ENCODE measurements around the gene SPDYE17.
"Not testable (repeated sequence)": the region's sequence is repeated elsewhere in the genome, so short reads cannot be mapped to it uniquely, and the experiment has no call there.

SPDYE17 gene, protein sequence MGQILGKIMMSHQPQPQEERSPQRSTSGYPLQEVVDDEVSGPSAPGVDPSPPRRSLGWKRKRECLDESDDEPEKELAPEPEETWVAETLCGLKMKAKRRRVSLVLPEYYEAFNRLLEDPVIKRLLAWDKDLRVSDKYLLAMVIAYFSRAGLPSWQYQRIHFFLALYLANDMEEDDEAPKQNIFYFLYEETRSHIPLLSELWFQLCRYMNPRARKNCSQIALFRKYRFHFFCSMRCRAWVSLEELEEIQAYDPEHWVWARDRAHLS
- 0 reads per million in 4 donors for total RNA-seq

DNA sequence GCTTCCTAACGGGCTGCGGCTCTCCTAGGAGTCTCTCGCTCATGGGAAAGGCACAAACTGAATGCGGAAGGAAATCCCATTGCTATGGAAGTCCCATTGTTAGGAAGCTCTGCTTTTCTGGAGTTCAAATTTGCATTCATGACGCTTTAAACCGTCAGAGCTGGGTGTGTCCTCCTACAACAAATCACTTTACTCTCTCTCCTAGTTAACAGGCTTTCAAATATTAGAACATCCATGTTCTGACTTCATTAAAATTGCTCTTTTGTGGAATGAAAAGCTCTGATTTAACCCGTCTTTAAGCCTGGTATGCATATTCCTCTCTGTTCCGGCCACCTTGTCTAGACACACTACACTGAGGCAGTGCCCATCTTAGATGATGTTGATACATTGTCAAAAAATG lies at the start of gene SPDYE17:
Gene SPDYE17, minus strand, starts transcription at position 101 of the 400 bp plus-strand sequence. CDS start 1,791 bp downstream, outside the sequence.
- not testable (repeated sequence) for DNase-seq

DNA sequence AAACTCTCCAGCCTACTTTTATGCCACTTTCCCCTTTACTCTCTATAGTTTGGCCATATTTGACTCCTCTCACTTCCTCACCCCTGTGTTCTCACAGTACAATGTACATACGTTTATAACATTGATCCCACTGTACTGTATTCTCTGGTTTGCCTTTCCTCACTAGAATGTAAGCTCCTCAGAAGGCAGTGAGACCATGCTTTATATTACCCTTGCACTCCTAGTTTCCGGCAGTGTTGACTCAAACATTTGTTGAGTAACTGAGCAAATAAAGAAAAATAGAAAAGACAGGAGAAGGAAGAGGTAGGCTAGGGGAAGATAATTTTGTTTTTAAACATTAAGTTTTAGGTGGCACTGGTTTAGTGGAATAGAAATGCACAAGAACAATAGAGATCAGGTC lies 48.1 kb upstream of the SPDYE17 start:
- DNase-seq, result not testable (repeated sequence)

DNA sequence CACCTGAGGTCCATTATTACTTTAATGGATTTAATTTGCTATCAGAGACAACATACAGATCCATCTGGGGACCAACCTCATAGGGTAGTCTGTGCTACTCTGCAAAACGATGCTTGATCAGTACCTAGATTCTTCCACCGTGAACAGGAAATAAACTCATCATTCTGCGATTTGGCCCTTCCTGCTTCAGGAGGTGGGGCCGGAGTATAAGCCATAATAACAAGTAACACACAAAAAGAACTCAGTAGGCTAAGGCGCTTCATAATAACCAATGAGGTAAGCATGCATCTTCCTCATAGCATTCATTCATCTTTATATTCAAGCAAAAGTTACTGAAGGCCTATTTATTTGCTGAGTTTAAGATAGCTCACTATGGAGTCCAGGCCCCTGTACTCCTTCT lies 47.5 kb upstream of the SPDYE17 start:
- not testable (repeated sequence) for DNase-seq

DNA sequence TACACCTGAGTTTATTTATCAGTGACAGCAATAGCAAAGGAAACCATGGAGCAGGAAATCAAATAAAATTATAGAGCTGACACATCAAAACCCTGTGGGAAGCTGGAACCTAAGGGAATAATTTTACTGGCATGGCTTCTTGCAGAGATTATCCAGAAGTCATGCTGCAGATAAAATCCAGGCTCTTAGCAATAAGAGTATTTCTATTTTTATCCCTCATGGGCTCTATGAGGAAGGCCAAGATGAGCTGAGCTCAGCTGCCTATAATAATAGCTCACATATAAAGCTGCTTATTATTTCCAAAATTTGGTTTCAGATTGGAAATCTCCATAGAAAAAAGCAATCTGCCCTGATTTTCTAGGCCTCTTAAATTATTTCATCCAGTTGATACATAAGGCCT lies 47.0 kb upstream of the SPDYE17 start:
- not testable (repeated sequence) for DNase-seq

DNA sequence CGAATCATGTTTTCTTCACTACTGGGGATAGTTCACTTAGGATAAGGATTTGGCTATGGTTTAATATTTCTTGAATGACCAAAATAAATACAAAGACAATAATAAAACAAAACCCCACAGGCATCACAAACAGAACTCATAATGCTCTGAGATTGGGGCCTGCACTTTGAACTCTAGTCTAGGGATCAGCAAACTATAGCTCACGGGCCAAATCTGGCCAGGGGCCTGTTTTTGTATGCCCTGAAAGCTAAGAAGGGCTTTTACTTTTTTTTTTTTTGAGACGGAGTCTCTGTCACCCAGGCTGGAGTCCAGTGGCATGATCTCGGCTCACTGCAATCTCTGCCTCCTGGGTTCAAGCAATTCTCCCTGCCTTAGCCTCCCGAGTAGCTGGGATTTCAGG lies 44.9 kb upstream of the SPDYE17 start:
- not testable (repeated sequence) for DNase-seq

DNA sequence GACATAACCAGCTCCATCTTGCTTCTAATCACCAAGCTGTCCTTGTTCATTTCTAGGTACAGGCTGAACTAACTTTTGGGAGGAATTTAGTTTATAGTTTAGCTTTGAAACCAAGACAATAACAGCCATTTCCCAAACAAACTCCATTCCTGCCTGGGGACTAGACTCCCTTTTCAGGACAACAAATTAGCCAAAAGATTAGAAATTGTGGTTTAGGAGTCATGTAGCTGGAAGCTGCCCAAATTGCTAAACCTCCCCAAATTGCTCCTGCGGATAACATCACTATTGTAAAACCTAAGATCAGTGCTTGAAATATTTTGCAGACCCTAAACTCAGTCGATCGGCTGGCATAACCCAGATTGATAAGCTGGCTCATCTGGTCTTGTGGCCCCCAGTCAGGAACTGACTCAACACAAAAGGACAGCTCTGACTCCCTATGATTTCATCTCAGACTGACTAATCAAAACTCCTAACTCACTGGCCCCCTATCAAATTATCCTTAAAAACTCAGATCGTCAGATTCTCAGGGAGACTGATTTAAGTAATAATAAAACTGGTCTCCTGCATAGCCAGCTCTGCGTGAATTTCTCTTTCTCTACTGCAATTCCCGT lies 42.7 kb upstream of the SPDYE17 start:
- DNase-seq, result not testable (repeated sequence)

DNA sequence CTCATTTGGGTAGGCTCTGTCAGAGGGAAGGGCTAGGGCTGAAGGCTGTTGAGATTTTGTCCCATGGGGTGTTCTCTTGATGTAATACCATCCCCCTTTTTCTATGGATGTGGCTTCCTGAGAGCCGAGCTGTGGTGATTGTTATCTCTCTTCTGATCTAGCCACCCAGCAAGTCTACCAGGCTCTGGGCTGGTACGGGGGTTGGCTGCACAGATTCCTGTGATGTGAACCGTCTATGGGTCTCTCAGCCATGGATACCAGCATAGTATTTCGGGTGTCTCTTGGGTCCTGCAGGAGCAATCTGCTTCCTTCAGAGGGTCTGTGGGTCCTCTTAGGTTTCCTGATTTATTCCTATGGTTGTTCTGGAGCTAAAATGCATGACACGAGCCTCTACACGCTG lies 38.9 kb upstream of the SPDYE17 start:
- DNase-seq, result not testable (repeated sequence)

DNA sequence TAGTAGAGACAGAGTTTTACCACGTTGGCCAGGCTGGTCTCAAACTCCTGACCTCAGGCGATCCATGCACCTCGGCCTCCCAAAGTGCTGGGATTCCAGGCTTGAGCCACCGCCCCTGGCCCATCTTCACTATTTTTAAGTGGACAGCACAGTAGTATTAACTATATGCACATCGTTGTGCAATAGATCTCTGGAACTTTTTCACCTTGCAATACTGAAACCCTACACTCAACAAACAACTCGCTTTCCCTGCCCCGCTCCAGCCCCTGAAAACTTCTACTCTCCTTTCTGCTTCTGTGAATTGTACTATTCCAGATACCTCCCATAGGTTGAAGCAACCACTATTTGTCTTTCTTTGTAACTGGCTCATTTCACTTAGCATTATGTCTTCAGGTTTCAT lies 33.7 kb upstream of the SPDYE17 start:
- not testable (repeated sequence) for DNase-seq

DNA sequence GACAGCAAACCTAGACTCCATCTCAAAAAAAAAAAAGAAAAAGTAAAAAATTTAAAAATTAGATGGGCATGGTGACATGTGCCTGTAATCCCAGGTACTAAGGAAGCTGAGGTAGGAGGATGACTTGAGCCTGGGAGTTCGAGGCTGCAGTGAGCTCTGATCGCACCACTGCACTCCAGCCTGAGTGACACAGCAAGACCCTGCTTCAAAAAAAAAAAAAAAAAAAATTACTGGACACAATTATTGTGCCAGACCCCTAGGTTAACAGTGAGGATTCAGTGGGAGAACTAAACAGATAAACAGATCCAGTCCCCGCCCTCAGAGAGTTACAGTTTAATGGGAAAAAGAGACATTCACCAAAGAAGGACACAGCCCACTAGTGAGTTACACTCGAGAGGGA lies 31.6 kb upstream of the SPDYE17 start:
- DNase-seq, result not testable (repeated sequence)

DNA sequence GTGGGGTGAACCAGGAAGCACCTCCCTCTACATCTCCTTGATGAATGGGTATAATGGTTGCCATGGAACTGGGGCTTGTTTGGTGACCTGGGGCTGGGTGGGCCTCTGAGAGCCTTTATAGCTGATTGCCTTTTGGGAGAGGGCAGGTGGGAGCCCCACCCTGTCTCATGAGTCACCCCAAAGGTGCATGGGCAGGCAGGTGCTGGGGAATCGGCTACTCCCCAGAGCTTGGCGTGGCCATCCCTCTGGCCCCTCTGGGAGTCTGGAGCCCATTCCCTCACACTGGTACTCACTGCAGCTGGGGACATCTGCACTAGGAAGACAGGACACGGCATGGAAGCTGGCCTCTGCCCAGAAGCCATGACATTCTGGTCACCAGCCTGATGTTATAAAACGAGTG lies 30.4 kb upstream of the SPDYE17 start, which contains the start of gene SPDYE18:
Gene SPDYE18, minus strand, starts transcription at position 2 of the 400 bp plus-strand sequence. CDS start 2,046 bp downstream, outside the sequence.
- not testable (repeated sequence) for DNase-seq

DNA sequence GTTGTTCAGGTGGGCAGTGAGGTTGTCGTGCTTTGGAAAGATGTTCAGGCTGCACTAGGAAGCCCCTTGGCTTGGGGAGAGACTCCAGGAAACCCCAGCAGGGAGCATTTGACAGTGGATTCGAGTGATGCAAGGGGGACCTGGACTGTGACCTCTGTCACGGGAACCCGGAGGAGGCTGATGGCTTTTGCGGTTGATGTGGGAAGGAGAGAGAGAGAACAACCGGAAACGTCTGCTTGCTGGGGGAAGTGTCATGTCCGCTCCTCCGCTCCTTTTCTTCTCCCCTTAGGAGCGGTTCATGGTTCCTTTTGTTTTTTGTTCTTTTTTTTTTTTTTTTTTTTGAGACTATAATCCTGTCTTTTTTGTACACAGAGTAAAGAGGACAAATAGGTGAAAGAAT lies 5.8 kb downstream of the SPDYE17 start:
- not testable (repeated sequence) for DNase-seq

DNA sequence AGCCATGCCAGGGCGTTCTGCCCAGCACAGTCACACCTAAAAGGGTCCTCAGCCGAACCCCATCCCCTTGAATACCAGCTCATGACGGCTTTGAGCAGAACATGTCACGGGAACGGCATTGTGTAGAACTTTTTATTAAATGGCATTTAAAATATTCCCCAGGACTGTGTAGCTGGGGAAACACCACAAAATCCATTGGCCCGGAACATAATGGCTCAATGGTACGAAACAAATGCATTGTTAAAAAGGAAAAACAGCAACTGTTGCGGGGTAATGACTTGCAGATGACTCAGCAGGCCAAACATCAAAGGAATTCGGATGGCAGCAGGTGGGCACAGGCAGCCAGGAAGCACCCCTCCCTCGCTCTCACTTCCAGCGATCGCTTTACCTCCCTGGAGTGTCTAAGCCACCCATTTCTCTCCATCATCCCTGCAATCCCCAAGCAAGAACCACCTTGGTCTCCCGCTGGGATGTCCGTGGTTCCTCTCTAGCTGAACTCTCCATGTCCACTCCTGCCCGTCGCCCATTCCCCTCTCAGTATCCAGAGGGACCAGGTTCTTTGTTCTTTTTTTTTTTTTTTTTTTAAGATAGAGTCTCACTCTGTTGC lies 22.0 kb downstream of the SPDYE17 start:
- not testable (repeated sequence) for DNase-seq

DNA sequence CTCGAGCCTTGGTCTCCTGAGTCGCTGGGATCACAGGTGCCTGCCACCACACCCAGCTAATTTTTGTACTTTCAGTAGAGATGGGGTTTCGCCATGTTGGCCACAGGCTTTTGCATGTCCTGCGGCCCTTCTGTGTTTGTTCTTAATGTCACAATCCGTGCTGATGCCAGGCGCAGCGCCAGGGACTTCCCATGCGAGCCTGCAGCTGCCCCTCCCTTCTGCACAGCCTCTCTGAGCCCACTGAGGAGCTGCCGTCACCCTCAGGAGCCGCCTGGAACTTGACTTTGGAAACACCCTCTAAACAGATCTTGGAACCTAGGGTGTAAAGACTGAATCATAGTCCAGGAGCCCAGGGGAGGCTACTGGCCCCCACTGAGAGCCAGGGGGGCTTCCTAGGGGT lies 24.2 kb downstream of the SPDYE17 start:
- not testable (repeated sequence) for DNase-seq

DNA sequence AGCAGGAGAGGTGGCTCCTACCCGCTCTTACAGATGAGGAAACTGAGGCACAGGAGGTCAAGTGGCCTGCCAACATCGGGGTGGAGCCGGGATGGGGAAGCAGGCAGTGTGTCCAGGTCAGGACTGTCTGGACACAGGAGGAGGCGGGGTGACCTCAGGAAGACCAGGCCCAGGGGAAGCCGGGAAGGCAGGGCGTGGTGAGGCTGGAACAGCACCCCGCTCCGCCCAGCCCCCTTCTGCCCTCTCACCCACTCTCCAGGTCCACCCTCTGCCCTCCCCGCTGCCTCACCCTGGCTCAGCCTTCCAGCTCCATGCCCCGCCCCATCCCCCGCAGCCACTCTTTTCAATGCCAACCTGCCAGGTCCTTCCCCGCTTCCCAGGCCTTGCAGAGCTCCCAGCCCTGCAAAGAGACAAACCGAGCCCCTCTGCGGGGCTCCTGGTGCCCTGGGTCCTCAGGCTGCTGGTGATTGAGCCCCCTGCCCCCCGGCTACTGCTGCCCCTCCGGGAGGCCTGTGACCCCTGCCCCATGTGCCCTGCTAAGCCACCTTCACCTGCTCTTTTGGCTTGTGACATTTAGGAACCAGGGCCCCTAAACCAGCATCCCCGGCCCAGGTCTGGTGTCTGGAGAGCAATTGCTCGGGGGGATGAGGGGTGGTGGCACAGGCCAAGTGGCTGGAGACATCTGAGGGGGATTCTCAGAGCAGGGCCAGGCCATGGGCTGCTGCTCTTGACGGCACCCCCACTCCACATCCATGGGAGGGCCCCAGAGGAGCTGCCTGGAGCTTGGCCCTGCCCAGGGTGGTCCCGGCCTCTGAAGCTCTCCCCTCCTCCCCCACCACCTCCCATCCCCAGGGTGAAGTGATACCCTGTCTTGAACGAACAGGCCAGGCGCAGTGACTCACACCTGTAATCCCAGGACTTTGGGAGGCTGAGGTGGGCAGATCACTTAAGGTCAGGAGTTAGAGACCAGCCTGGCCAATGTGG lies 25.7 kb downstream of the SPDYE17 start:
- not testable (repeated sequence) for DNase-seq

DNA sequence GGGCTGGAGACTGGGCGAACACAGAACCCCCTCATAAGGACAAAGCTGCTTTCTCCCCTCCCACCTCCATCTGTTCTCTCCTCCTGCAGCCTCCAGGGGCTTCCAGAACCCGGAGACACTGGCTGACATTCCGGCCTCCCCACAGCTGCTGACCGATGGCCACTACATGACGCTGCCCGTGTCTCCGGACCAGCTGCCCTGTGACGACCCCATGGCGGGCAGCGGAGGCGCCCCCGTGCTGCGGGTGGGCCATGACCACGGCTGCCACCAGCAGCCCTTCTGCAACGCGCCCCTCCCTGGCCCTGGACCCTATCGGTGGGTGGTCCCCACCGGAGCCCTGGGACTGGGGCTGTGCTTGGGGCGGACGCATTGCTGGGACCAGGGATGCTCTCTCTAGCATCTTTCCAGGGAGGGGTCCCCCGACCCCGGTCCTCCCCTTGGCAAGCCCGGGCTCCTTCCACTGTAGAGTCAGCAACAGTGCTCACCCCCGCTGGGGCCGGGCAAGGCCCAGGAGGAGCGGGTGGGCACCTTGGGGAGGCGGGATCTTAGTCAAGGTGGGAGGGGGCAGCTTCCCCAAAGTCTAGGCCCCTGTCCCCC lies 26.6 kb downstream of the SPDYE17 start:
- DNase-seq, result not testable (repeated sequence)

DNA sequence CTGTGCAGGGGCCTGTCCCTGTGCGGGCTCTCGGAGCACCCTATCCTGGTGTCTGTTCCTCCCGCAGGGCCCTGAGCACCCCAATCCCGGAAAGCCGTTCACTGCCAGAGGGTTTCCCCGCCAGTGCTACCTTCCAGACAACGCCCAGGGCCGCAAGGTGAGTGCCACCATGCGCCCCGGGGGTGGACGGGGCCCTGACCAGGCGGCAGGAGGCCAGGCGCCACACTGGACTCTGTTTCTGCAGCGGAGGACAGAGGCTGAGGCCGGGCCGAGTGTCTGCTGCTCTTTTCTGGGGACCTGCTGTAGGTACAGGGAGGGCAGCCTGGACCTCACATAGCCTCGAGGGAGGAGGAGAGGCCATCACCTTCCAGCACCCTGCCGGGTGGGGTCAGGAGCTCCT lies 28.0 kb downstream of the SPDYE17 start:
- not testable (repeated sequence) for DNase-seq

DNA sequence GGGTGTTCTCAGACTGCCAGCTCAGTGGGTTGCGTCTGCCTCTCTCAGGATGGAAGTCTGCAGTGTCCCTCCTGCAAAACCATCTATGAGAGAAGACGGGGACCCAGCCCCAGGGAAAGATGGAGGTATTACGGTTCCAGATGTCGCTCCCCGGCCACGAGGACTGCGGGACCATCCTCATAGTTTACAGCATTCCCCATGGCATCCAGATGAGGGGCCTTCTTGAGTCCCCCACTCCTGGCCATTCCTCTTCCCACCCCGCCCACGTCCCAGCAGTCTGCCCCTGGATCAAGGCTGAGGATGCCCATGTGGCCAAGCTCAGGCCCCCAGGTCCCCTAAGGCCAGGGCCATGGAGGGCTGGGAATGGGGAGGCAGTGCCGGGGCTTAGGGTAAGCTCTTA lies 28.9 kb downstream of the SPDYE17 start:
- not testable (repeated sequence) for DNase-seq

DNA sequence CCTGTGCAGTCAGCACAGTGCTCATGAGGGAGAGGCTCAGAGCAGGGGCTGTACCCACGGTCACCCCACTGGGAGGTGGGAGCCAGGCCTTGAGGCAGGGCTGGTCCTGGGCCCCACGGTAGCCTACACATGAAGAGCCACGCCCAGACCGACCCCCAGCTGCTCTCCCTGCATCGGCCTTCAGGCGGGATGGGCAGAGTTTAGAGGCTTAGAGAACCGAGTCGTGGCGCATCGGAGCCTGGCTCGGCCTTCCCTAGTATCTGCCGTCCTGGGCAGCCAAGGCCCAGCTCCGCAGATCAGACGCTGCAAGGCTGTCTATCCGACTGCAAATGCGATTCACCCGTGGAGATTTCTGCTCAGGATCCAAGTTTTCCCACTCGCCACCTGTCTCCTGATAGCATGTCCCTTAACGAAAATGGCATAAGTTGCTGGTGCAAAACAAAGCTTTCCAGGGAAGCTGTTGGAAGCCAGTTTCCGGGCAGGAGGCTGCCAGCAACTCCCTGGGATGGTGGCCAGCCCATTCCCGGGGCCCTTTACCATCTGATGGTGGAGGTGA lies 29.4 kb downstream of the SPDYE17 start:
- not testable (repeated sequence) for DNase-seq

DNA sequence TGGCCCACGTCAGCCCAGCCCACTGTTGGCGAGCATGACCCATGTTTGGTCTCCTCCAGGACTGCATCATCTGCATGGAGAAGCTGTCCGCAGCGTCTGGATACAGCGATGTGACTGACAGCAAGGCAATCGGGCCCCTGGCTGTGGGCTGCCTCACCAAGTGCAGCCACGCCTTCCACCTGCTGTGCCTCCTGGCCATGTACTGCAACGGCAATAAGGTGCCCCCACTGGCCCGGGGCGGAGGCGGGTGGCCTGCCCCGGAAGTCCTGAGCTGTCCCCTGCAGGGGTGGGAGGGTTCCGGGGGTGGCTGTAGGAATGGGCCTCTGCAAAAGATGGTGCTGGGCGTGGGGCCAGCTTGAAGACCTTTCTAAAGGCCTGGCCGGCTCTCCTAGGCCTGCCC lies 30.1 kb downstream of the SPDYE17 start:
- DNase-seq, result not testable (repeated sequence)

DNA sequence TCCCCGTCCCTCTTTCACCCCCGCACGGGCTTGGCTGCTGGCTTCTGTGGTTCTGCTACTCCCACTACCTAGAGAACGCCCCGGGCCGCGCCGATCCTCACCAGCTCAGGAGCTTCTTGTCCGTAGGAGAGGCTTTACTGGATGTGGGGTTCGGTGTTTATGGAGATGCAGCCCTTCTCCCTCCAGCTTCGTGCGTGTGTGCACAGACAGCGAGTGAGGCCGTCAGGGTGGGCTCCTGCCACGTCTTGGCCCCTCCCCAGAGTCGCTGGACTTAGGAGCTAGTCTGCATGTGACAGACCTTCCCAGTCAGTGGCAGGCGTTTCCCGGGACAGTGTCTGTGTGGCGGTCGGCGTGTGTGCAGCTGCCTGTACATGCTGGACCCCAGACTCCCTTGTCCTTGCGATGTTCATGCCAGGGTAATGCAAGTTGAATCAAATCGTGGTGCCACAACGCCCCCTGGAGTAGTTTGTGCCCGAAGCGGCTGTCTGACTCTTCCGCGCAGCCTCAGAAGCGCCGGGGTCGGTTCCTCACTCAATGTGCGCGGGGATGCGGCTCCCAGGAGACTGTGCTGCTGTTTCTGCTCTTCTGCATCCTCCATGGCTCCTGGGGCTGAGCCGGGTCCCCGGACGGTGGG lies 32.6 kb downstream of the SPDYE17 start:
- not testable (repeated sequence) for DNase-seq
